Measurements from ENCODE around the gene ZC3H8.
"Not testable (repeated sequence)": the region's sequence is repeated elsewhere in the genome, so short reads cannot be mapped to it uniquely, and the experiment has no call there.

Gene ZC3H8

GRCh38 chr2:112259509-112260294 lies 4.9 kb upstream of the ZC3H8 start:
- DNase-seq, result peak; percentile 76

GRCh38 chr2:112257575-112257974 lies 2.7 kb upstream of the ZC3H8 start:
- no peak for DNase-seq

- DNase-seq, result no peak
Observed at GRCh38 chr2:112256654-112257053, 1.8 kb upstream of the ZC3H8 start.

- DNase-seq, result no peak
Observed at GRCh38 chr2:112255875-112256274, 1.0 kb upstream of the ZC3H8 start.

GRCh38 chr2:112253261-112253815 lies 1.5 kb downstream of the ZC3H8 start:
- no peak for DNase-seq

GRCh38 chr2:112251271-112251670 lies 3.6 kb downstream of the ZC3H8 start:
- no peak for DNase-seq

- no peak for DNase-seq
Observed at GRCh38 chr2:112244854-112245253, 10.0 kb downstream of the ZC3H8 start.

GRCh38 chr2:112243233-112243632 lies 11.6 kb downstream of the ZC3H8 start:
- DNase-seq, result no peak

- DNase-seq, result no peak
Observed at GRCh38 chr2:112242384-112242783, 12.5 kb downstream of the ZC3H8 start.

- no peak for DNase-seq
Observed at GRCh38 chr2:112239862-112240261, 15.0 kb downstream of the ZC3H8 start.

- no peak for DNase-seq
Observed at GRCh38 chr2:112230371-112230770, 24.5 kb downstream of the ZC3H8 start.

- DNase-seq, result no peak
Observed at GRCh38 chr2:112229348-112229747, 25.5 kb downstream of the ZC3H8 start.

- no peak for DNase-seq
Observed at GRCh38 chr2:112220831-112221230, 34.0 kb downstream of the ZC3H8 start.

GRCh38 chr2:112220186-112220585 lies 34.7 kb downstream of the ZC3H8 start:
- DNase-seq, result no peak

GRCh38 chr2:112217854-112218253 lies 37.0 kb downstream of the ZC3H8 start:
- DNase-seq, result no peak

GRCh38 chr2:112216167-112216566 lies 38.7 kb downstream of the ZC3H8 start:
- DNase-seq, result no peak

GRCh38 chr2:112207905-112208304 lies 46.9 kb downstream of the ZC3H8 start:
- DNase-seq, result not testable (repeated sequence)

- no peak for DNase-seq
Observed at GRCh38 chr2:112204411-112204810, 50.4 kb downstream of the ZC3H8 start.

GRCh38 chr2:112201696-112202430 lies 53.0 kb downstream of the ZC3H8 start:
- DNase-seq, result no peak

- no peak for DNase-seq
Observed at GRCh38 chr2:112199188-112199587, 55.7 kb downstream of the ZC3H8 start.

GRCh38 chr2:112198780-112199179 lies 56.1 kb downstream of the ZC3H8 start:
- no peak for DNase-seq

GRCh38 chr2:112197868-112198267 lies 57.0 kb downstream of the ZC3H8 start:
- DNase-seq, result no peak

GRCh38 chr2:112195950-112196349 lies 58.9 kb downstream of the ZC3H8 start:
- DNase-seq, result no peak

GRCh38 chr2:112195167-112195766 lies 59.6 kb downstream of the ZC3H8 start:
- DNase-seq, result no peak
